GM19463 (cell line): ENCODE data around the gene ARHGEF3.

ENCODE experiments used
- ATAC-seq: cut with Tn5 transposase; IDR thresholded peaks from one replicate; pipeline ENCODE4 v1.9.1; 2021; ENCODE audit warnings: mild to moderate bottlenecking, moderate library complexity; ENCODE audit not compliant: unreplicated experiment

The ARHGEF3 gene, protein sequence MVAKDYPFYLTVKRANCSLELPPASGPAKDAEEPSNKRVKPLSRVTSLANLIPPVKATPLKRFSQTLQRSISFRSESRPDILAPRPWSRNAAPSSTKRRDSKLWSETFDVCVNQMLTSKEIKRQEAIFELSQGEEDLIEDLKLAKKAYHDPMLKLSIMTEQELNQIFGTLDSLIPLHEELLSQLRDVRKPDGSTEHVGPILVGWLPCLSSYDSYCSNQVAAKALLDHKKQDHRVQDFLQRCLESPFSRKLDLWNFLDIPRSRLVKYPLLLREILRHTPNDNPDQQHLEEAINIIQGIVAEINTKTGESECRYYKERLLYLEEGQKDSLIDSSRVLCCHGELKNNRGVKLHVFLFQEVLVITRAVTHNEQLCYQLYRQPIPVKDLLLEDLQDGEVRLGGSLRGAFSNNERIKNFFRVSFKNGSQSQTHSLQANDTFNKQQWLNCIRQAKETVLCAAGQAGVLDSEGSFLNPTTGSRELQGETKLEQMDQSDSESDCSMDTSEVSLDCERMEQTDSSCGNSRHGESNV

DNA sequence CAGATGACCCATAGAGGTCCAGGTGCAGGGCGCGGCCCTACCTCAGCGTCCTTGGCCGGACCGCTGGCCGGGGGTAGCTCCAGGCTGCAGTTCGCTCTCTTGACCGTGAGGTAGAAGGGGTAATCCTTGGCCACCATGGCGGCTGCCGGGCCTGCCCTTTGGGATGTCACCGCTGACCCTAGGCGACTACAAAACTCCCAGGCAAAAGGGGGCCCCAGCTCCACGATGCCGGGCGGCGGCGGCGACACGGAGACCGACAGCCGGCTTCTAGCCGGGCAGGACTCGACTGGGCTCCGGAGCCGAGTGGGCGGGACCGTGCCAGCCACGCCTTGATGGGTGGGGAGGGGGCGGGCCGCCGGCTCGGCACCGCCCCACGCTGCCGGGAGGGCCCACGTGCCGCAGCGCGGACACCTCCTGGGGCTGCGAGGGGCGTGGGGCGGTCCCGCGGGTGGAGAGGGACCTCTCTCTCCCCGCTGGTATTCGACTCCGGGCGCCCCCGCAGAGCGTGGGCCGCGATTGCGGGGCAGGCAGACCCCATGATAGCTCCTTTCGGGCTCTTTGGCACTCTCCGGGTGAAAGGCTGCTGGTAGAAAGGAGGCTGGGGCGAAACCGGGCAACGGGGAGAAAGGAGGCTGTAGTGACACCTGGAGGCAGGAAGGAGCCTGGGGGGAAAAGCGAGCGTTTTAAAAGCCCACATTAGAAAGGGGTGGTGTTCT, at the start of gene ARHGEF3:
TSS of gene ARHGEF3 (minus strand) at position 288 of the 716 bp plus-strand sequence. CDS start at position 137, 151 bp downstream.
- ATAC-seq = peak; percentile 83

DNA sequence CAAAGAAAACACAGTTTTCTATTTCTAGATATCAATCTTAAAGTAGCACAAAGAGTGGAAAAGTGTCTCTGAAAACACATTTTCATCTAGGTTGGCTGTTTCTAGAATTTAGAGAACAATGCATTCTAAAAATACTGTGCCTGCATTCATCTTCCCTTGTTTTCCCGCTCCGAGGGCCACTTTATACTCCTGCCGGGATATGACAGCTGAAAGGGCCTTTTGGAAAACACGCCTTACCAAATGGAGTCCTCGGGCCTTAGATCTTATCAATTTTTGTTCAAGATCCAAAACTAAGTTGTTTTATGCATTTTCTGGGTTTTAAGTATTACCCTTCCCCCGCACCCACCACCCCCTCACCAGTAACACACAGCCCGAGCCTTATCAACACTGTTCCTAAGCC, 47.9 kb upstream of the ARHGEF3 start:
- ATAC-seq = no peak

DNA sequence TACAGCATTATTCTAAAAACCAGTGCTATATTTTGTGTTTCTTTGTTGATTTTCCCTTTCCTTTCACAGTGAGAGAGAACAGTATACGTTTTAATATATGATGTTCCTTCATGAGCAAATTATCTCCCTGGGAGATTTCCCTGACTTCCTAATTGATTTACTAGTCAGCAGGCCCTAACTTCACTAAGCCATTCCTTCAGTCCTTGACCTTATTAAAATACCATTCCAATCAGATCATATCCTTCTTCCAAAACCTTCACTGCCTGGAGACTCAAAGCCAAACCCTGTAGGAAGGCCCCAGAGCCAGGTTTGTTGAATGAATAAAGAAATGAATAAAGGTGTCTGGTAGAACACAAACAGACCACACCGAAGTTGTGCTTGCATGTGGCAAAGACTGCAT, 43.8 kb upstream of the ARHGEF3 start:
- no peak for ATAC-seq

DNA sequence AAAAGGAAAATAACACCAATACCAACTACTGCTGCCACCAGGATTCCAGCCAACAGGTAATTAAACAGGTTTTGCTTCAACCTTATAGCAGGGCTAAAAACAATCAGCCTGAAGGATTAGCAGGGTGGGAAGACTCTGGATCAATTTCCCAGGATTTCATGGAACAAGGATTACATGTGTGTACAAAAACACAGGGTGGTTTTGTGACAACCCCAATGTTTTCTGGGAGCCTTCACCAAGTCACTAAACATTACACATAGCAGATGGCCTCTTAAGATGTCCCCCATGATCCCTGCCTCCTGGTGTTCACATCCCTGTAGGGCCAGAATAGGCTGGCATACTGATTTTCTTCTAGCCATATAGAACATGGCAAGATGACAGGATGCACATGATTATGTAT, 42.8 kb upstream of the ARHGEF3 start:
- ATAC-seq = no peak

DNA sequence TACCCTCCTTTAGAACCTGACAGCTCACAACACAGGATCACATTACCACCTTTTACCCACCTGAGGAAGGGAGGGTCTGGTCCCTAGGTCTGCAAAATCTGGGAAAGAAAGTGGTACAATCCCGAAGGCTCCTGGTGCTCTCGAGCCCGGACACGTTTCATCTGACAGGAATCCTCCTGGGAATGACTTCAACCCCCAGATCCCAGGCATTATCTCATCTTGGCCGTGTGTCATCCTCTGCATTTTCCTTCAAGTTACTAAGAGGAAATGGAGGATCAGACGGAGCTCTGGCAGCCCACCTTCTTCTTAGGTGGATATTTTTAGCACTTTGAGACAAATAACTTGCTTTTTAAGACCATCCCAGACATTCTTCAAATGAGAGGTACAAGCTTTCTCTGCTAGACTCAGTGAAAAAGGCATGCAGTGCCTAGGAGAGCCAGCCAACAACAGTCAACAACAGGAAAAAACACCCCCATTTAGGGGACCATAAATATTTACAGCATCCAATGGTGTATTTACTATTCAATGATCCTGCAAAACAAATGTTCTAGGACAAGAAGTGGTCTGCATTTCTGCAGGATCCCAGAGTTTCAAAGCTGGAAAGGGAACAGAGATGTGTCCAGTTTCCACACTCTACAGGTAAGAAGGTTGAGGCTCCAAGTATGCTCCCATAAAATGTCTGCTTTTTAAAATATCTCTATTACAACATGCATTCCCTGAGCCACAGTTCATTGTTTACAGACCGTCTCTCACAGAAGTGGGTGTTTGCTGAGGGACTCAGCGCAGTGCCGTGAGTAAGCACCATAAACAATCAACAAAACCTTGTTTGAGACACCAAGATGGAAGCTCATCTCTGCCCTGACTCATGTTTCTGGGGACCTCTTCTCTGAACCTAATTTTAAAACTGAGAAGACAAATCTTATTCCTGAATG, 38.3 kb upstream of the ARHGEF3 start:
- no peak for ATAC-seq

DNA sequence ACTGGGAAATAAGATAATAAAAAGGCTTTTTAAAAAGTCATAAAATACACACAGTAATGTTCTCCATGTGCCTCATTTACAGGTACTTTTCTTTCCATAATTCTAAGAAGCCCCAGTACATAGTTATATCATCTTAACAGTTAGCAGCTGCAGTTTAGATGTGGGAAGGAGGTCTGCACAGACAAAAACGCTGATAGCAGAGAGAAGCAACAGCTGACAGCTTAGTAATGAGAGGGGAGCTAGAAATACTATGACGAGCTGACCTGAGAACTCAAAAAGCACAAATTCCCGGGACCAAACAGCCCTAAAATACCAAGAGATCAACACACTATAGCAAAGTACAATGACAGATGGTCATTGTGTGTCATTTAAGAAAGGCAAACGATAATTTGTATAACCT, 36.7 kb upstream of the ARHGEF3 start:
- no peak for ATAC-seq

DNA sequence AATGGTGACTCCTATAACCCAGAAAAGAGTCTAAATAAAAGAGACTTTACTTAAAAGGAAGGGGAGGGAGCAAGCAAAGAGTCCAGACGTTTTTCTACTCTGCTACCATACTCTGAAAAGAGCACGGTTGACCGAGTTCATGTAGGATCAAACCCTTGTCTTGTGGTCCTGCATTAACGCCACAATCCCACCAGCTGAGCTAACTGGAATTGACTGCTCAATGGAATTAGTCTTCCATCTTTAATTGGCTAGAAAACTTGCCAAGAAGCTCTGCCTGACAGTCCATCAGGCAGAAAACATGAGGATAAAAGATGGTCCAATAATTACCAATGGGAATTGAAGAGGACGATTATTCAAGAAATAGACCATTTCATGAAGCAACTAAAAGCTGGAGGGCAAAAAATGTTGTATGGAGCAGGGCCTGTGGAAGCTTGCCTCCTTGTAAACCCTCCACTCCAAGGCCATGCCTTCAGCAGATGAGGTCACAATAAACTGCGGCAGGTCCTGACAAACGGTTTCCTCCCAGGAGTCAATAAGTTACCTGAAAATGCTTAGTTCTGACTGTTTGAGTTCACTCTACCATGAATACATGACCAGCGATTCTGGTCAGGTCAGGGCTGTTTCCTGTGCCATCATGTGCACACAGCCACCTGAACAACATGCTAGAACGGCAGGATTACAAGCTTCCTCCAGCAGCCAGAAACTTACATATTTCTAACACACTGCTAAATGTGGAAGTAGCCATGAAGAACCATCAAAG, 35.6 kb upstream of the ARHGEF3 start:
- peak; percentile 85 for ATAC-seq

DNA sequence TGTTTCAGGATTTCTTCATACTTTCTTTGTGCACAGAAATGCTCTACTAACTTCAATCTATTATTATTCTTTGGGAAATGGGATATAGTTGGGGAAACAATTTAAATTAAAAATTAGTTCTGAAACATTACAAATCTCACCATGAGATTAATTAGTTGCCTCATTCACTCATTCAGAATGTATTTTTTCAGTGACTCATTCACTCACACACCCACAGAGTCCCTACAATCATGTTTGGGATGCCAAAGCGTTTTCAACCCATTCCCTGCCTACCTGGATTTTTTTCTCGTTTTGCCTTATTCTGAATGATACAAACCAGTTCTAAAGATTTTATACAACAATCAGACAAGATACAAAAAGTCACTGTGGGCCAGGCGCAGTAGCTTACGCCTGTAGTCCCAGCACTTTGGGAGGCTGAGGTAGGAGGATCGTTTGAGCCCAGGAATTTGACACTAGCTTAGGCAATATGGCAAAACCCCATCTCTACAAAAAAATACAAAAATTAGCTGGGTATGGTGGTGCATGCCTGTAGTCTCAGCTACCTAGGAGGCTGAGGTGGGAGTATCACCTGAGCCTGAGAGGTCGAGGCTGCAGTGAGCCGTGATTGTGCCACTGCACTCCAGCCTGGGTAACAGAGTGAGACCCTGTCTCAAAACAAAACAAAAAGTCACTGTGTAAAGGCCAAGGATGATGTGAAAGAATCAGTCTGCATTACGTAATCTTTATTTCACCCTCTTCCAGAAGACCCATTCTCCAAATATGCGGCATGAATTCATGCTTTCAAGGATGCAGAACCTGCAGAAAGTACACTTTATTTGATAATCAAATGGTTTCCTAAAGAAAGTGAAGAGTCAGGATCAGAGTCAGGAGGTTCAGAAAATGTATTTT, 34.8 kb upstream of the ARHGEF3 start:
- ATAC-seq = no peak

DNA sequence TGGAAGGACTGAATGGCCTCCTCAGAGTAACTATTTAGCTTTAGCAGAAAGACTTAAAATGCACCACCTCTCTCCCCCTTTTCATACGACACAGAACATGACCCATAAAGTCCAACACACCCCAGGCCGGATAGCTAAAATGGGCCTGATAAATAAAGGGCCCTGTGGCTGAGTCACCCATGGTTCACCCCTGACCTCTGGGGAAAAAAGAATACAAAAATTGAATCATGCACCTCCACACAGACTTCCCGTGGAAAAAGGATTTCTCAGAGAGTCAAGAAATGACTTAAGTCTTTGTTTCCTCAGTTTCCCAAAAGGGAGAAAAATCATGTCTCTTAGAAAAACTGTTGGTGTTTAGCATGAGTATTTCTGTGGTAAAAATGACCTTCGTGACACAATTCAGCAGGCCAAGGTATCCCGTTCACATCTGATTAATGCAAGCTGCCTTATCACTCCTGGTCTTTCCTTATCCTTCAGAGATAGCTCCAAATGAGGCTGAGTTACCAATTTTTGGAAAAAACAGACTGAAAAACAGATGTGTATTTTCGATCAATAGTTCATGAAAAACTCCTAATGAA, 34.0 kb upstream of the ARHGEF3 start:
- ATAC-seq = no peak

DNA sequence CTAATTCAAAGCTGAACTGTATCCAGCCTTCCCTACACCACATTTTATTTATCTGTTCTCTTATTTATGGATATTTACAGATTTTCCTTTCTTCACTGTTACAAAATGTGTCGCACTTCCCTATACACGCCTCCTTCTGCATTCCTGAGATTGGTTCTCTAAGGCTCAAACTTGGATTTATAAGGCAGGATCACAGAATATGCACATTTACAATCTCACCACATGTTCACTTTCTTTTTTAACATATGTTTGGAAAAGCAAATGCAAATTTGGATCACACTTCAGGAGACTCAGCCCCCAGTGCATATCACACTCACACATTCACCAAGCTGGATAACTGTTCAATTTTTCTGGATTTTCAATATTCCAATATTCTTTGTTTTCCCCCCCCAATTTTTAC, 31.8 kb upstream of the ARHGEF3 start:
- no peak for ATAC-seq

DNA sequence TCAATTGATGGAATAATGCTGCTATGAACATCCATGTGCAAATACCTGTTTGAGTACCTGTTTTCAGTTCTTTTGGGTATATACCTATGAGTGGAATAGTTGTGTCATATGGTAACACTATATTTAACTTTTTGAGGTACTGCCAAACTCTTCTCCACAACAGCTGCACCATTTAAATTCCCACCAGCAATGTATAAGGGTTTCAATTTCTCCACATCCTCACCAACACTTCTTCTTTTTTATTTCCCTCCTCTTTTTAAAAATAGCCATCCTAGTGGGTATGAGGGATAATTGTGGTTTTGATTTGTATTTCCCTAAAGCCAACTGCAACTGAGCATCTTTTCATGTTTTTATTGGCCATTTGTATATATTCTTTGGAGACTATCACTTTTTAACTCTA, 31.3 kb upstream of the ARHGEF3 start:
- no peak for ATAC-seq

DNA sequence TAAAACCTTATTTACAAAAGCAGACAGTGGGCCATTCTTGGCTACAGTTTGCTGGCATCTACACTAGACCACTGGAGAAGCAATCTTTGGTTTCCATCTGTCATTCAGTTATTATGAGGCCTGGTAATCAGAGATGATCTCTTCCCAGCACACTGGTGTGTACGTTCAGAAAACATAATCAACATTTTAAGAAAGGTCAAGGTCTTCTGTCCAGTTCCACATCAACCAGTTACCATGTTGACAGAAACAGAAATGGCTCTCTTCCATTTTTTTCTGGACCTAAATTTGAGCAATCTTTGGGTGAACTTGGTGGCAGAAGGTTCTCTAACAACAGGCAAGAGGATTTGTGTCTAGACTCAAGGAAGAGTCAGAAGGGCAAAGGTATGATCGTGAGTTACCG, 29.8 kb upstream of the ARHGEF3 start:
- ATAC-seq = no peak

DNA sequence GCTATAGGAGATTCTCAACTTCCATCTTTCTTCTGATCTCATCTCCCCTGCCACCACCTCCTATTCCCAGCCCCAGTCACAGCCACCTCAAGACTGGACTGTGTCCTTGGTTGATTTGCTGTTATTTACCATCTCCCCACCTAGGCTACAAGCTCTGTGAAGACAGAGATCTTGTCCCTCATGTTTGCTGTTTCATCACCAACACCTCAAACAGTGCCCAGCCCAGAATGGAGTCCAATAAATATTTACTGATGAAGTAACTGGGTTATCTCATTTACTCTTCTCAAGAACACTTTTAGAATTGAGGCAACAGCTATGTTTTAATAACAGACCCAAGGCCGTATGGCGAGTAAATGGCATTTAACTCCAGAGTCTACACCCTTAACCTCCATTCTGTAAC, 29.1 kb upstream of the ARHGEF3 start:
- ATAC-seq = no peak

DNA sequence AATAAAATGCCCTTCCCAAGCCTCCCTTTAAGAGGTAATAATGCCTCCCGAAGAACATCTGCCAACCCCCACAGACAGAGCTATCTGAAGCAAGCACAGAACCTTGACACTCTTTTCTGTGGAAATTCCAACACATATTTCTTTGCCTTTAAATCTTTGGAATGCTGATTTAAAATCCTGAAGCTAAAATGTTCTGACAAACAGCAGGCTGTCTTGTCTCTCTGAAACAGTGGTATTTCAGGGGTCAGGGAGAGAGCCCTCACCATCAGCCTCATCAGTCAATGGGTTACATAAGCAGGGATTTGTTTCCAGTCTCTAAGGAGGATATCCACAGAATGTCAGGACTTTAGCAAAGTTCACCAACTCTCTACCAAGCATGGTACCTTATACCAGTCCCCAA, 27.8 kb upstream of the ARHGEF3 start:
- ATAC-seq = no peak

DNA sequence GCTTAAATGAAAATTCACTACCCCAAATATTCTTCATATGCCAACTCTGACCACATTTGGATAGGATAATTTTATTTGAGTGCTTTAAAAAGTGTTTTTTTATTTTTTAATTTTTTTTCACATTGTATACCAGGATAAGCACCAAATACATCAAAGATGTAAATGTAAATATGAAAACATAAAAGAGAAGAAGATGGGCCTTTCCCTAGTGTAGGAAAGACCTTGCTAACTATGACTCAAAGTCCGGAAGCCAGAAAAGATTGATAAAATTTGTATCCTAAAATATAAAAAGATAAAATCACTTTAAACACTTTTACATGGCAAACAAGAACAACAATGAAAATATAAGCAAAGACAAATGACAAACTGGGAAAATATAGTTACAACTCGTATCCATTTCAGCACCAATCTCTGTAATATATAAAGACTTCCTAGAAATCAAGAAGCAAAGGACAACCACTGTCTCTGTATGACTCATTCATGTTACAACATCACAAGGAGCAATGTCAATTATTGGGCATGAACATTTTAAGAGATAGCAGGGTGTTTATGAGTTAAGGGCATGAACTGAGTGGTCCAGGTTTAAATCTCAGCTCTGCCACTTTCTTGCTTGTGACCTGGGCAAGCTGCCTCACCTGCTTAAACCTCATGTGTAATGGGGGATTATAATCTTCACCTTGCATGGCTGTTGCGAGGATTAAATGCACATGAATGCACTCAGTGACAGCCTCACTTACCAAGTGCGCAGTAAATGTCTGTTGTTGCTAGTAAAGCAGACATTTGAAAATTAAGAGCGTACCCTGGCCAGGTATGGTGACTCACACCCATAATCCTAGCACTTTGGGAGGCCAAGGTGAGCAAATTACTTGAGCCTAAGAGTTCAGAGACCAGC, 25.3 kb upstream of the ARHGEF3 start:
- ATAC-seq = no peak

DNA sequence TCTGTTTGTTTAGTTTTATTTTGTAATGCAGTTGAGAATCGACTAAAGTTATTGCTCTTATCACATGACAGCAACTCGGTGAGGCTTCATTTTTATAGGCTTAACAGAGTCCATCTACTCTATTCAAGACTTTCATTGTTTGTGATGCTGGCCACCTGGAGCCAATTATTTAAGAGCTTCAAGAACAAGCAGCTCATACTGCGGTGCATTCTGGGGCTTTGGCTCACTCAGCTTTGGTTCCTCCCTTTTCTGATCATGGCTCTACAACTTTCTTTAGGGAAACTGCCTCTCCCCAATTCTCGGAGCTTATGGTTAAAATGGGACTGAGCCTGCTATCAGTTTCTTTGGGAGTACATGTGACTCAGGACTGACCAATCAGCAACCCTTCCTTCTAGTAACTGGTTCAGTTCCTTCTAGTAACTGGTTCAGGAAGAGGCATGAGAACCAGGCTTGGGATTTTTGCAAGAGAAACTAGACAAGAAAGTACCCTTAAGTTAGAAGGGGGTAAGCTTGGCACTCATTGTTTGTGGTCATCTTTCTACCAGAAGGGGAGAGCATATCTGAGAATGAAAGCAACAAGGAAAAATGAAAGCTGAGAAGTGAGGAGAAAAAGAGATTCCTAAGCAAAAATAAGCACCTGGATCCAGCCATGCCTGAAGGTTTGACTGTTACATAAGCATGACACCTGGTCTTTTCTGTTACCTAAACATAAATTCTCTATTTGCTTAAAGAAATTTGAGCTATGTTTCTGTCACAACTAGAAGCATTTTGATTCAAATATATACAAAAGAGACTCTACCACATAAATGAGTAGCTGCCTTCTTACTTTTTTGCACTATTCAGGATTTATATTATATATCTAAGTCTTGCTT, 24.1 kb upstream of the ARHGEF3 start:
- no peak for ATAC-seq
